Keratinocyte (primary cell): ENCODE measurements around the gene LDLRAD4. TPM values are rescaled to one million over a fixed set of nuclear protein-coding genes. Genes with fewer than 3 reads are reported as not detected.

Source experiments
- DNase-seq: peaks from one replicate; pipeline ENCODE4 v3.0.0-alpha.2; 2011; ENCODE audit warnings: low read depth, missing footprints, low spot score
- FAIRE-seq: peaks from 2 replicates; lab custom pipeline; 2011; peaks lifted over from hg19 to GRCh38; lab: Jason Lieb, UNC
- H2AFZ ChIP-seq: 2 replicates; pipeline ENCODE4 v1.6.0; 2012; ENCODE audit warnings: low read length, control low read depth, inconsistent platforms; ENCODE audit not compliant: control insufficient read depth
- H3K27ac ChIP-seq: 2 replicates; pipeline ENCODE4 v1.5.1; 2011; ENCODE audit warnings: low read length; ENCODE audit not compliant: control insufficient read depth, insufficient read depth
- H3K27me3 ChIP-seq: 3 replicates; pipeline ENCODE4 v1.6.0; 2011; ENCODE audit warnings: low read length; ENCODE audit not compliant: control insufficient read depth, insufficient read depth; ENCODE audit errors: extremely low read depth
- H3K36me3 ChIP-seq, 2 experiments: 2 replicates in 1 of 2; 3 replicates in 1 of 2; pipeline ENCODE4 v1.5.1; 2011; ENCODE audit warnings: low read length in 2 of 2, mild to moderate bottlenecking in 1 of 2; ENCODE audit not compliant: control insufficient read depth in 2 of 2, insufficient read depth in 2 of 2; ENCODE audit errors: extremely low read depth in 1 of 2
- H3K4me1 ChIP-seq: 3 replicates; pipeline ENCODE4 v1.5.1; 2011; ENCODE audit warnings: low read length; ENCODE audit not compliant: control insufficient read depth, insufficient read depth; ENCODE audit errors: extremely low read depth
- H3K4me2 ChIP-seq: 3 replicates; pipeline ENCODE4 v1.6.0; 2011; ENCODE audit warnings: low read depth, low read length; ENCODE audit not compliant: control insufficient read depth, insufficient read depth; ENCODE audit errors: extremely low read depth
- H3K4me3 ChIP-seq, 3 experiments: fragments of 200-600 bp in 1 of 3; sonication (generic) in 1 of 3; 2 replicates in 2 of 3; 3 replicates in 1 of 3; pipeline ENCODE4 v1.5.1; 2011 to 2016; ENCODE audit warnings: low read length in 3 of 3, mild to moderate bottlenecking in 3 of 3, control low read depth in 2 of 3, inconsistent platforms in 1 of 3, low read depth in 1 of 3, mixed read lengths in 1 of 3, mixed run types in 1 of 3, moderate library complexity in 1 of 3; ENCODE audit not compliant: control insufficient read depth in 2 of 3, insufficient read depth in 2 of 3; ENCODE audit errors: extremely low read depth in 1 of 3
- H3K79me2 ChIP-seq: 2 replicates; pipeline ENCODE4 v1.6.0; 2012; ENCODE audit warnings: low read length; ENCODE audit not compliant: control insufficient read depth, insufficient read depth
- H3K9ac ChIP-seq: 3 replicates; pipeline ENCODE4 v1.6.0; 2011; ENCODE audit warnings: low read length; ENCODE audit not compliant: control insufficient read depth, insufficient read depth; ENCODE audit errors: extremely low read depth
- H3K9me1 ChIP-seq: 3 replicates; pipeline ENCODE4 v1.6.0; 2011; ENCODE audit warnings: low read length; ENCODE audit not compliant: control insufficient read depth, insufficient read depth; ENCODE audit errors: extremely low read depth
- H3K9me3 ChIP-seq: 2 replicates; pipeline ENCODE4 v1.5.1; 2012; ENCODE audit warnings: low read depth, low read length; ENCODE audit not compliant: control insufficient read depth
- H4K20me1 ChIP-seq: 3 replicates; pipeline ENCODE4 v1.6.0; 2011; ENCODE audit warnings: low read length; ENCODE audit not compliant: control insufficient read depth, insufficient read depth; ENCODE audit errors: extremely low read depth
- CTCF ChIP-seq, 3 experiments: IDR thresholded peaks in 1 of 3; conservative IDR thresholded peaks in 1 of 3; optimal IDR thresholded peaks in 1 of 3; 2 replicates in 2 of 3; 3 replicates in 1 of 3; pipeline versions ENCODE3 to v1.5.1; 2011; ENCODE audit warnings: low read length in 3 of 3, mild to moderate bottlenecking in 3 of 3, moderate library complexity in 2 of 3, control low read depth in 1 of 3, inconsistent platforms in 1 of 3; ENCODE audit not compliant: insufficient read depth in 2 of 3; ENCODE audit errors: extremely low read depth in 1 of 3
- EZH2 ChIP-seq: IDR thresholded peaks from one replicate; pipeline ENCODE4 v1.6.1; 2012; ENCODE audit warnings: inconsistent platforms, mild to moderate bottlenecking, low read length, moderate library complexity
- dilution Hi-C: fragments of 300-500 bp; cut with MboI; formaldehyde crosslinking; loops from one replicate; pipeline ENCODE4 v1.7.0; 2020; ENCODE audit warnings: low sequenced_read_pairs; ENCODE audit not compliant: extremely low pct_ligation_motif_present
- polyA plus RNA-seq, 5 experiments: library from polyadenylated mRNA; depleted of rRNA in 3 of 5; stranded (reverse) in 3 of 5; stranded (forward) in 1 of 5; unstranded in 1 of 5; fragments of >200 nt; gene quantifications; 1 replicate in 1 of 5; 2 replicates in 3 of 5; 3 replicates in 1 of 5; pipeline versions ENCODE4 v1.2.1 to v1.2.3, GENCODE V29; 2011 to 2012; ENCODE audit warnings: missing spikeins in 2 of 5, low read depth in 1 of 5, low replicate concordance in 1 of 5

LDLRAD4 gene
- polyA plus RNA-seq, 1 donor (not counting 4 experiments of a cell fraction or from before 2014, with no cell fraction given) = not detected

- Histone ChIP-seq H3K79me2 (no peaks in the 10 kb centered on the region), H3K9ac (no peak overlapping the region), H3K4me3 (no peak overlapping the region), H3K4me2 (peak overlapping the region; percentile 22), H4K20me1 (no peaks in the 10 kb centered on the region), H2AFZ (no peak overlapping the region), H3K9me3 (peaks cover 6% of the 10 kb centered on the region), H3K4me1 (peaks cover 5% of the 10 kb centered on the region), H3K27me3 (no peaks in the 10 kb centered on the region), H3K27ac (no peak overlapping the region), H3K9me1 (no peaks in the 10 kb centered on the region), H3K36me3 (no peaks in the 10 kb centered on the region)
- TF ChIP-seq EZH2 = no peak
- no peak for TF ChIP-seq CTCF (optimal IDR thresholded peaks at IDR 0.05 in 1 of 3, IDR thresholded peaks at IDR 0.05 in 1 of 3, conservative IDR thresholded peaks at IDR 0.05 in 1 of 3; ENCODE audit: extremely low read depth in 1 of 3, insufficient read depth in 2 of 3, low read length in 3 of 3)
- dilution Hi-C loops = no loop called here
- FAIRE-seq (no peak), DNase-seq (no peak)
Observed at GRCh38 chr18:13266218-13267100, 47.9 kb downstream of the LDLRAD4 start.

GRCh38 chr18:13267431-13267873, 48.9 kb downstream of the LDLRAD4 start:
- DNase-seq (no peak), FAIRE-seq (no peak)
- Histone ChIP-seq H3K79me2 (no peaks in the 10 kb centered on the region), H3K4me1 (peaks cover 5% of the 10 kb centered on the region), H3K9me1 (no peaks in the 10 kb centered on the region), H3K4me3 (no peak overlapping the region), H3K27me3 (no peaks in the 10 kb centered on the region), H3K27ac (no peak overlapping the region), H3K4me2 (no peak overlapping the region), H3K9ac (no peak overlapping the region), H3K36me3 (no peaks in the 10 kb centered on the region), H4K20me1 (no peaks in the 10 kb centered on the region), H3K9me3 (peaks cover 3% of the 10 kb centered on the region), H2AFZ (no peak overlapping the region)
- dilution Hi-C loops = no loop called here
- TF ChIP-seq CTCF (optimal IDR thresholded peaks at IDR 0.05 in 1 of 3, IDR thresholded peaks at IDR 0.05 in 1 of 3, conservative IDR thresholded peaks at IDR 0.05 in 1 of 3; ENCODE audit: extremely low read depth in 1 of 3, insufficient read depth in 2 of 3, low read length in 3 of 3) = no peak
- no peak for TF ChIP-seq EZH2
